Activated naive CD8-positive, alpha-beta T cell treated with anti-CD3 and anti-CD28 coated beads, Interleukin-2, amount 50 U/mL, for 16 hours (primary cell): Measurements from ENCODE around the gene YKT6.

ENCODE experiments used
- DNase-seq: peaks from one replicate; pipeline ENCODE4 v3.0.0-alpha.2; 2020; ENCODE audit warnings: low read depth, low spot score

The YKT6 gene

GRCh38 chr7:44218418-44219201 is 17.8 kb downstream of the YKT6 start:
- DNase-seq, result no peak

GRCh38 chr7:44219371-44220045 is 18.7 kb downstream of the YKT6 start:
- DNase-seq, result no peak

- DNase-seq, result no peak
Observed at GRCh38 chr7:44220046-44220357, 19.2 kb downstream of the YKT6 start.

GRCh38 chr7:44220358-44221112 is 19.8 kb downstream of the YKT6 start:
- DNase-seq, result no peak

GRCh38 chr7:44221231-44221791 is 20.5 kb downstream of the YKT6 start:
- no peak for DNase-seq

- no peak for DNase-seq
Observed at GRCh38 chr7:44222074-44222473, 21.3 kb downstream of the YKT6 start.

GRCh38 chr7:44222776-44223261 is 22.0 kb downstream of the YKT6 start:
- DNase-seq, result no peak

GRCh38 chr7:44223362-44224079 is 22.7 kb downstream of the YKT6 start:
- no peak for DNase-seq

GRCh38 chr7:44224080-44224973 is 23.5 kb downstream of the YKT6 start:
- no peak for DNase-seq

GRCh38 chr7:44224974-44225565 is 24.3 kb downstream of the YKT6 start:
- DNase-seq, result no peak

- DNase-seq, result no peak
Observed at GRCh38 chr7:44225566-44226395, 25.0 kb downstream of the YKT6 start.

GRCh38 chr7:44226396-44226753 is 25.6 kb downstream of the YKT6 start:
- DNase-seq, result no peak

GRCh38 chr7:44227911-44228310 is 27.1 kb downstream of the YKT6 start:
- no peak for DNase-seq

GRCh38 chr7:44228571-44229350 is 28.0 kb downstream of the YKT6 start:
- no peak for DNase-seq

GRCh38 chr7:44229546-44230105 is 28.8 kb downstream of the YKT6 start:
- DNase-seq, result no peak

GRCh38 chr7:44230286-44230685 is 29.5 kb downstream of the YKT6 start:
- DNase-seq, result no peak

GRCh38 chr7:44231088-44231487 is 30.3 kb downstream of the YKT6 start:
- DNase-seq, result no peak

GRCh38 chr7:44232396-44232795 is 31.6 kb downstream of the YKT6 start:
- no peak for DNase-seq
